Mammary epithelial cell (primary cell): ENCODE measurements around the gene DNAJC1.
"Not testable (repeated sequence)": the region's sequence is repeated elsewhere in the genome, so short reads cannot be mapped to it uniquely, and the experiment has no call there.

Experiments
- EZH2 ChIP-seq: IDR thresholded peaks from 2 replicates; pipeline ENCODE4 v1.6.1; 2012; ENCODE audit warnings: low read length, inconsistent platforms, borderline replicate concordance
- TF ChIP-seq, protein P1 (sequence below), 2 donors: IDR thresholded peaks in 1 of 2; conservative IDR thresholded peaks in 1 of 2; 2 replicates each; pipeline ENCODE4 v1.5.1; 2011 to 2012; ENCODE audit warnings: inconsistent platforms in 2 of 2, low read length in 2 of 2, mild to moderate bottlenecking in 2 of 2, control low read depth in 1 of 2, low read depth in 1 of 2; ENCODE audit not compliant: insufficient read depth in 1 of 2; ENCODE audit errors: extremely low read depth in 1 of 2

DNA sequence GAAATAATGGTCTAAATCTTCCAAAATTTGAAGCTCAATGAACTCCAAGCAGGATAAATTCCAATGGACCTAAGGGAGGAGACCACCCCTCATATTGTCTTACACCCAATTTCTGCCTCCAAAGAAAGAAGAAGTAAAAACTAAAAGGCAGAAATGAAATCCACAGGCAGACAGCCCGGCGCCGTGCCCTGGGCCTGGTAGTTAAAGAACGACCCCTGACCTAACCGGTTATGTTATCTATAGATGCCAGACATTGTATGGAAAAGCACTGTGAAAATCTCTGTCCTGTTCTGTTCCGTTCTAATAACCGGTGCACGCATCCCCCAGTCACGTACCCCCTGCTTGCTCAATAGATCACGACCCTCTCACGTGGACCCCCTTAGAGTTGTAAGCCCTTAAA is 130.8 kb downstream of the DNAJC1 start:
- TF ChIP-seq, protein P1, sequence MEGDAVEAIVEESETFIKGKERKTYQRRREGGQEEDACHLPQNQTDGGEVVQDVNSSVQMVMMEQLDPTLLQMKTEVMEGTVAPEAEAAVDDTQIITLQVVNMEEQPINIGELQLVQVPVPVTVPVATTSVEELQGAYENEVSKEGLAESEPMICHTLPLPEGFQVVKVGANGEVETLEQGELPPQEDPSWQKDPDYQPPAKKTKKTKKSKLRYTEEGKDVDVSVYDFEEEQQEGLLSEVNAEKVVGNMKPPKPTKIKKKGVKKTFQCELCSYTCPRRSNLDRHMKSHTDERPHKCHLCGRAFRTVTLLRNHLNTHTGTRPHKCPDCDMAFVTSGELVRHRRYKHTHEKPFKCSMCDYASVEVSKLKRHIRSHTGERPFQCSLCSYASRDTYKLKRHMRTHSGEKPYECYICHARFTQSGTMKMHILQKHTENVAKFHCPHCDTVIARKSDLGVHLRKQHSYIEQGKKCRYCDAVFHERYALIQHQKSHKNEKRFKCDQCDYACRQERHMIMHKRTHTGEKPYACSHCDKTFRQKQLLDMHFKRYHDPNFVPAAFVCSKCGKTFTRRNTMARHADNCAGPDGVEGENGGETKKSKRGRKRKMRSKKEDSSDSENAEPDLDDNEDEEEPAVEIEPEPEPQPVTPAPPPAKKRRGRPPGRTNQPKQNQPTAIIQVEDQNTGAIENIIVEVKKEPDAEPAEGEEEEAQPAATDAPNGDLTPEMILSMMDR (conservative IDR thresholded peaks at IDR 0.05 in 1 of 2, IDR thresholded peaks at IDR 0.05 in 1 of 2; ENCODE audit: extremely low read depth in 1 of 2, insufficient read depth in 1 of 2, low read depth in 1 of 2, low read length in 2 of 2) = not testable (repeated sequence)
- not testable (repeated sequence) for TF ChIP-seq EZH2
